KMS-11 (cell line): ENCODE measurements around the gene CFL2.

Source experiments
- H2AFZ ChIP-seq: fragments of 200-600 bp; sonication (generic); 2 replicates; pipeline ENCODE4 v1.6.1; 2016; ENCODE audit warnings: antibody characterized with exemption, mixed run types, low read depth
- H3K27ac ChIP-seq: fragments of 200-600 bp; sonication (generic); 2 replicates; pipeline ENCODE4 v1.6.1; 2016; ENCODE audit warnings: mild to moderate bottlenecking, mixed run types
- H3K27me3 ChIP-seq: fragments of 200-600 bp; sonication (generic); 2 replicates; pipeline ENCODE4 v1.6.1; 2017; ENCODE audit warnings: mild to moderate bottlenecking, low read depth, mixed run types, moderate library complexity; ENCODE audit not compliant: insufficient read depth
- H3K36me3 ChIP-seq: fragments of 200-600 bp; sonication (generic); 2 replicates; pipeline ENCODE4 v1.6.1; 2017; ENCODE audit warnings: mild to moderate bottlenecking, mixed run types; ENCODE audit not compliant: insufficient read depth
- H3K4me1 ChIP-seq: fragments of 200-600 bp; sonication (generic); 2 replicates; pipeline ENCODE4 v1.6.1; 2016; ENCODE audit warnings: mild to moderate bottlenecking, low read depth, mixed run types; ENCODE audit not compliant: poor library complexity, severe bottlenecking
- H3K4me2 ChIP-seq: fragments of 200-600 bp; sonication (generic); 2 replicates; pipeline ENCODE4 v1.7.0; 2016; ENCODE audit warnings: mild to moderate bottlenecking, mixed run types
- H3K4me3 ChIP-seq: fragments of 200-600 bp; sonication (generic); IDR thresholded peaks from 2 replicates; pipeline ENCODE4 v1.6.1; 2017; ENCODE audit warnings: low read depth, low read length, mixed read lengths; ENCODE audit not compliant: insufficient read depth
- H3K79me2 ChIP-seq: fragments of 200-600 bp; sonication (generic); 2 replicates; pipeline ENCODE4 v1.6.1; 2016; ENCODE audit warnings: low read depth, mixed run types; ENCODE audit not compliant: insufficient read depth
- H3K9ac ChIP-seq: fragments of 200-600 bp; sonication (generic); 2 replicates; pipeline ENCODE4 v1.6.1; 2016; ENCODE audit warnings: mild to moderate bottlenecking, mixed run types
- H4K20me1 ChIP-seq: fragments of 200-600 bp; sonication (generic); 2 replicates; pipeline ENCODE4 v1.6.1; 2016; ENCODE audit warnings: mild to moderate bottlenecking, mixed run types; ENCODE audit not compliant: insufficient read depth
- TF ChIP-seq, protein P1 (sequence below): fragments of 200-600 bp; sonication (generic); conservative IDR thresholded peaks from 2 replicates; pipeline ENCODE4 v1.6.1; 2017; ENCODE audit warnings: low read depth, mild to moderate bottlenecking, antibody characterized with exemption, low read length, moderate library complexity, mixed read lengths

CFL2 gene

DNA sequence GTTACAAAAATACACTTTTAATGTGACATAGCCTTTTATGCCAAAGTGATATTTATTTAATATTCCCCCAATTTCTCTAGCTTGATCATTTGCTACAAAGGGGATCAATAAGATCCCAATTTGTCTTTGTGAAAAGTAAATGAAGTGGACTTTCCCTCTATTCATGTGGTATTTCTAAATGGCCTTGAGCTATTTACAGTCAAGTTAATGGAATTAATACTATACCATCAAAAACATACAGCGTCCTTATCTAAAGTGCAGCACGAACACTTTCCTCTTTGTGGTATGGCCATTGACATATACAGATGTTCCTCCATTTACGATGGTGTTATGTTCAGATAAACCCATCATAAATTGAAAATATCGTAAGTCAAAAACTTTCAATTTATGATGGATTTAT, 23.2 kb downstream of the CFL2 start:
- TF ChIP-seq, protein P1, sequence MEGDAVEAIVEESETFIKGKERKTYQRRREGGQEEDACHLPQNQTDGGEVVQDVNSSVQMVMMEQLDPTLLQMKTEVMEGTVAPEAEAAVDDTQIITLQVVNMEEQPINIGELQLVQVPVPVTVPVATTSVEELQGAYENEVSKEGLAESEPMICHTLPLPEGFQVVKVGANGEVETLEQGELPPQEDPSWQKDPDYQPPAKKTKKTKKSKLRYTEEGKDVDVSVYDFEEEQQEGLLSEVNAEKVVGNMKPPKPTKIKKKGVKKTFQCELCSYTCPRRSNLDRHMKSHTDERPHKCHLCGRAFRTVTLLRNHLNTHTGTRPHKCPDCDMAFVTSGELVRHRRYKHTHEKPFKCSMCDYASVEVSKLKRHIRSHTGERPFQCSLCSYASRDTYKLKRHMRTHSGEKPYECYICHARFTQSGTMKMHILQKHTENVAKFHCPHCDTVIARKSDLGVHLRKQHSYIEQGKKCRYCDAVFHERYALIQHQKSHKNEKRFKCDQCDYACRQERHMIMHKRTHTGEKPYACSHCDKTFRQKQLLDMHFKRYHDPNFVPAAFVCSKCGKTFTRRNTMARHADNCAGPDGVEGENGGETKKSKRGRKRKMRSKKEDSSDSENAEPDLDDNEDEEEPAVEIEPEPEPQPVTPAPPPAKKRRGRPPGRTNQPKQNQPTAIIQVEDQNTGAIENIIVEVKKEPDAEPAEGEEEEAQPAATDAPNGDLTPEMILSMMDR = no peak
- H3K4me2 ChIP-seq = no peak overlapping the region

DNA sequence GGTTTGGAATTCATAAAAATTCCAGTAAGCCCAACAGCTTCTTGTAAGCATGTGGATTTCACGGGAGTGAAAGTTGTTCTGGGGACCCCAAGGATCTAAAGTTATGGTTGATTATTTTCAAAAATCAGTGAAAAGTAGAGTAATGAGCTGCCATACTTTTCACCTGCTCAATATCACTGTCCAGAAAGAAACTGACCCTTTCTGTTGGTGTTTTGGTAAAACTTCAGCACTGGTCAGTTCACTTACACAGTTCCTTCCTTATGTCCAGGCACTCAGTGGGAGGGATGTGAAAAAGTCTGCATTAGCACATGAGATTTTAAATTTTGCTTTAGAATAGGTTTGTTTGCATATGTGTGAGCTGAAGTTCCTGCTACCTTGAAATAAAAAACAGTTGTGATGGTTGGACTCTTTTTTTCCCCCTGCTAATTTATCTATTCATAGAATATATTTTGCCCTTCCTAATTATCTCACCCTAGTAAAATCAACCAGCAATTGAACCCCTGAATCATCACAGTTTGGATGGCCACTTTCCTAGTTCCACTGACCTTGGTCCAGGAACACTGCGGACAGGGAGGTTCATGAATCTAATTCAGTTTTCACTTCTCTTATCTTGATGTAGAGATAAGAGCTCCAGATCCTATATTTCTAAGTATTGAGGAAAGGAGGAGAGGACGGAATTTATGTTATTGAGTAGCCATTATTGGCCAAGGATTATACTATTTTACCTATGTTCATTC, 25.8 kb downstream of the CFL2 start:
- H4K20me1 ChIP-seq = no peaks in the 10 kb centered on the region
- no peak overlapping the region for H3K9ac ChIP-seq
- H3K79me2 ChIP-seq = no peaks in the 10 kb centered on the region

More for the DNA sequence above, 23.2 kb downstream of the CFL2 start:
- H3K27ac ChIP-seq = no peak overlapping the region
- H3K79me2 ChIP-seq = no peaks in the 10 kb centered on the region
- H4K20me1 ChIP-seq = no peaks in the 10 kb centered on the region
- H3K4me1 ChIP-seq = no peaks in the 10 kb centered on the region
- no peak overlapping the region for H2AFZ ChIP-seq
- no peaks in the 10 kb centered on the region for H3K27me3 ChIP-seq
- no peak overlapping the region for H3K9ac ChIP-seq
- no peak overlapping the region for H3K4me3 ChIP-seq
- no peaks in the 10 kb centered on the region for H3K36me3 ChIP-seq

DNA sequence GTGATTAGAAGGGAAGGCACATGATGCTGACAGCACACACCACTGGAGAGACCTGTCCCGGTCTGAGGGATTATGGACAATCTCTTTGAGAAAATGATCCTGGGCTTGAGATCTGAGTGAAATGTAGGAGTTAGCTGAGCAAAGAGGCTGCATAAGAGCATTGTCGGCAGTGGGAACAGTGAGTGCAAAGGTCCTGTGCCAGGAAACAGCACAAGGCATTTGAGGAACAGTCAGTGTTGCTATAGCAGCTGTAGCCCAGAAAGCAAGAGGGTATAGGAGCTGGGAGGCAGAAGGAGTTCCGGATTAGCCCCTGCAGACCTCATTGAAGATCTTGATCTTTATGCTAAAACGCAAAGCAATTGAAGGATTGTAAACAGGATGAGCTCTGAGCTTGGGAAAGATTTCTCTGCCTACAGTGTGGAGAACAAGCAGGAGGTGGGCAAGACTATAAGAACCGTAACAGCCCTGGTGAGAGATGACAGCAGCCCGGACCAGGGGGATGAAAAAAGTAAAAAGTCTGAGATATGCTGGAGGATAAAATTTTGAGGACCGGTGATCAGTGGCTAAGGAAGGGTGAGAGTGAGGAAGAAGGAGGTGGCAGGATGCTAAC, 28.5 kb downstream of the CFL2 start:
- H4K20me1 ChIP-seq = no peaks in the 10 kb centered on the region
- TF ChIP-seq, protein P1 = no peak
- H3K27ac ChIP-seq = no peak overlapping the region
- no peaks in the 10 kb centered on the region for H3K36me3 ChIP-seq
- no peak overlapping the region for H3K4me2 ChIP-seq
- H3K4me3 ChIP-seq = no peak overlapping the region
- no peaks in the 10 kb centered on the region for H3K79me2 ChIP-seq
- no peaks in the 10 kb centered on the region for H3K27me3 ChIP-seq
- no peak overlapping the region for H3K9ac ChIP-seq
- H2AFZ ChIP-seq = no peak overlapping the region
- no peaks in the 10 kb centered on the region for H3K4me1 ChIP-seq

More for the DNA sequence above, 25.8 kb downstream of the CFL2 start:
- no peaks in the 10 kb centered on the region for H3K4me1 ChIP-seq
- TF ChIP-seq, protein P1 = no peak
- H3K27ac ChIP-seq = no peak overlapping the region
- H3K4me2 ChIP-seq = no peak overlapping the region
- no peak overlapping the region for H2AFZ ChIP-seq
- H3K4me3 ChIP-seq = no peak overlapping the region
- no peaks in the 10 kb centered on the region for H3K36me3 ChIP-seq
- no peaks in the 10 kb centered on the region for H3K27me3 ChIP-seq

DNA sequence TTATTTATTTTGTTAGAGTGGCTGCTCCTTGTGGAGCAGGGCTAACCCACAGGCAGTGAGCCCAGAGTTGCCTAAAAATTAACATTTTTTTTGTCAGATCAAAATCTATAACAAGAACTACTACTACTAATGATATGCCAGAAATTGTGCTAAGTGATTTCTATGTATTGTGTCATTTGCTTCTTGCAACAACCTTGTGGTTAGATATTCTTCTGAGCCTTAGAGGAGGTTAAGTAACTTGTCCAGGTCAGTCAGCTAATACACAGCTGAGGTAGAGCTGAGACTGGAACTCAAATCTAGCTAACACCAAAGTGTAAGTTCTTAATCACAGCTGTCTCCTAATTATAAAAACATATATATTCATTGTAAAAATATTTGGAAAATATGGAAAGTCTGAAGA, 29.8 kb downstream of the CFL2 start:
- Histone ChIP-seq H3K4me3 (no peak overlapping the region), H4K20me1 (no peaks in the 10 kb centered on the region), H2AFZ (no peak overlapping the region), H3K36me3 (no peaks in the 10 kb centered on the region), H3K27ac (no peak overlapping the region), H3K4me2 (no peak overlapping the region), H3K4me1 (no peaks in the 10 kb centered on the region), H3K79me2 (no peaks in the 10 kb centered on the region), H3K27me3 (no peaks in the 10 kb centered on the region), H3K9ac (no peak overlapping the region)
- TF ChIP-seq, protein P1 = no peak
